T-helper 2 cell (primary cell): ENCODE measurements around the gene LACTB.
"Not testable (repeated sequence)": the region's sequence is repeated elsewhere in the genome, so short reads cannot be mapped to it uniquely, and the experiment has no call there.

Experiments used
- DNase-seq, 5 experiments: peaks; one replicate each; pipeline versions ENCODE4 v3.0.0 to v3.0.0-alpha.2; 2012 to 2022

Gene LACTB

GRCh38 chr15:63090887-63091286 lies 30.8 kb upstream of the LACTB start:
- no peak for DNase-seq

- no peak for DNase-seq
Observed at GRCh38 chr15:63091679-63092446, 29.8 kb upstream of the LACTB start.

- DNase-seq: peak in 4 of 5 experiments; percentile 29 to 70 (median 52)
Observed at GRCh38 chr15:63093486-63094205, 28.0 kb upstream of the LACTB start.

- no peak for DNase-seq
Observed at GRCh38 chr15:63094495-63094931, 27.1 kb upstream of the LACTB start.

GRCh38 chr15:63096178-63096577 lies 25.5 kb upstream of the LACTB start:
- DNase-seq: no peak

GRCh38 chr15:63098901-63099300 lies 22.8 kb upstream of the LACTB start:
- not testable (repeated sequence) for DNase-seq

GRCh38 chr15:63099581-63099980 lies 22.1 kb upstream of the LACTB start:
- DNase-seq: not testable (repeated sequence)

GRCh38 chr15:63103416-63103815 lies 18.2 kb upstream of the LACTB start:
- DNase-seq: no peak

GRCh38 chr15:63104727-63105126 lies 16.9 kb upstream of the LACTB start:
- no peak for DNase-seq

GRCh38 chr15:63105354-63105753 lies 16.3 kb upstream of the LACTB start:
- not testable (repeated sequence) for DNase-seq

- no peak for DNase-seq
Observed at GRCh38 chr15:63107895-63108546, 13.6 kb upstream of the LACTB start.

GRCh38 chr15:63109498-63109897 lies 12.2 kb upstream of the LACTB start:
- DNase-seq: no peak

GRCh38 chr15:63109920-63110319 lies 11.7 kb upstream of the LACTB start:
- no peak for DNase-seq

- DNase-seq: no peak
Observed at GRCh38 chr15:63110428-63111026, 11.1 kb upstream of the LACTB start.

- DNase-seq: no peak
Observed at GRCh38 chr15:63111481-63111880, 10.2 kb upstream of the LACTB start.

GRCh38 chr15:63112871-63113270 lies 8.8 kb upstream of the LACTB start:
- no peak for DNase-seq

GRCh38 chr15:63114465-63114864 lies 7.2 kb upstream of the LACTB start:
- DNase-seq: no peak

- no peak for DNase-seq
Observed at GRCh38 chr15:63118854-63119253, 2.8 kb upstream of the LACTB start.

- DNase-seq: peak; percentile 57 to 73 (median 67)
Observed at GRCh38 chr15:63122002-63122875, 578 bp downstream of the LACTB start.

- no peak for DNase-seq
Observed at GRCh38 chr15:63124506-63124905, 2.8 kb downstream of the LACTB start.

- DNase-seq: no peak
Observed at GRCh38 chr15:63126726-63127125, 5.1 kb downstream of the LACTB start.

GRCh38 chr15:63133786-63134185 lies 12.1 kb downstream of the LACTB start:
- no peak for DNase-seq
